Activated T-helper 1 cell treated with Interleukin-2 at 50 U/mL for 16 hours (primary cell): ENCODE results near the gene MID1.

Experiments
- DNase-seq: peaks from one replicate; pipeline ENCODE4 v3.0.0-alpha.2; 2020; ENCODE audit warnings: low read depth

MID1 gene, protein sequence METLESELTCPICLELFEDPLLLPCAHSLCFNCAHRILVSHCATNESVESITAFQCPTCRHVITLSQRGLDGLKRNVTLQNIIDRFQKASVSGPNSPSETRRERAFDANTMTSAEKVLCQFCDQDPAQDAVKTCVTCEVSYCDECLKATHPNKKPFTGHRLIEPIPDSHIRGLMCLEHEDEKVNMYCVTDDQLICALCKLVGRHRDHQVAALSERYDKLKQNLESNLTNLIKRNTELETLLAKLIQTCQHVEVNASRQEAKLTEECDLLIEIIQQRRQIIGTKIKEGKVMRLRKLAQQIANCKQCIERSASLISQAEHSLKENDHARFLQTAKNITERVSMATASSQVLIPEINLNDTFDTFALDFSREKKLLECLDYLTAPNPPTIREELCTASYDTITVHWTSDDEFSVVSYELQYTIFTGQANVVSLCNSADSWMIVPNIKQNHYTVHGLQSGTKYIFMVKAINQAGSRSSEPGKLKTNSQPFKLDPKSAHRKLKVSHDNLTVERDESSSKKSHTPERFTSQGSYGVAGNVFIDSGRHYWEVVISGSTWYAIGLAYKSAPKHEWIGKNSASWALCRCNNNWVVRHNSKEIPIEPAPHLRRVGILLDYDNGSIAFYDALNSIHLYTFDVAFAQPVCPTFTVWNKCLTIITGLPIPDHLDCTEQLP

GRCh38 chrX:10620121-10620699, at the start of gene MID1:
Gene MID1, minus strand, starts transcription at chrX:10620585. Its CDS starts 53,038 bp downstream, at chrX:10567547.
- DNase-seq = no peak

GRCh38 chrX:10667143-10667542, 46.8 kb upstream of the MID1 start:
- no peak for DNase-seq

DNA sequence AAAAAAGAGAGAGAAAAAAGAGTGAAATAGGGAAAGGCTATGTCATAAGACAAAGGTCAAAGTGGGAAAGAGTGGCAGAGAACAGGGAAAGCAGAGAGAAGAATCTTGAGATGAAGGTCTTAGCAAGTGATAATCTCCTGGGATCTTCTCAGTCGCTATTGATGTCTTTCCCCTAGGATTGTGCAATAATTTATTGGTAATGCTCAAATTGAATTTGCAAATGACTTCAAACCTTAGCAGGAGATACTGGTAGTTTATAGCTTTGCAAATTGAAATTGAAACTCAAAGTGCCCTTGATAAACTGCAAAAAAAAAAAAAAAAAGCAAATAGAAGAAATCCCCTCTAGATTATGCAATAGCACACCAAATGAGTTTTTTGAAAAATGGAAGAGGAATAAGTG, 45.7 kb upstream of the MID1 start:
- no peak for DNase-seq

GRCh38 chrX:10665681-10666080, 45.3 kb upstream of the MID1 start:
- DNase-seq = no peak

DNA sequence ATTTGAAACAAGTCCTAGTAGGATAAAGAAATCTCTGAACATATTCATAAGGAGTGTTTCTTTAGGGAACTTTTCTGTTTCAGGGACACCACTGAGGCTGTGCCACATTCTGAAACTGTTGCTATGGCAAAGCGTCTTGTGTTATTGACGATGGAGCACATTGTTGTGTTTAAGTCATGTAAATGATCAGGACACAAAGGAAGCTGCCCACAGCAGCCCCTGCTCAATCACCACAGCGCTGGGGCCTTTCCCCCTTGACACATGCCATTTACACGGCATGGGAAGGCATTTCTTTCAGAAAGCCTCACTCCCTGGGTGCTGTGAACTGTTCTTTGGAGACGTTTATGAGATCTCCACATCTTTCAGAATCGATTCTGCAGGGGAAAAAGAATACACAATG, 39.8 kb upstream of the MID1 start:
- no peak for DNase-seq

GRCh38 chrX:10656214-10656613, 35.8 kb upstream of the MID1 start:
- no peak for DNase-seq

GRCh38 chrX:10654960-10655359, 34.6 kb upstream of the MID1 start:
- DNase-seq = no peak

DNA sequence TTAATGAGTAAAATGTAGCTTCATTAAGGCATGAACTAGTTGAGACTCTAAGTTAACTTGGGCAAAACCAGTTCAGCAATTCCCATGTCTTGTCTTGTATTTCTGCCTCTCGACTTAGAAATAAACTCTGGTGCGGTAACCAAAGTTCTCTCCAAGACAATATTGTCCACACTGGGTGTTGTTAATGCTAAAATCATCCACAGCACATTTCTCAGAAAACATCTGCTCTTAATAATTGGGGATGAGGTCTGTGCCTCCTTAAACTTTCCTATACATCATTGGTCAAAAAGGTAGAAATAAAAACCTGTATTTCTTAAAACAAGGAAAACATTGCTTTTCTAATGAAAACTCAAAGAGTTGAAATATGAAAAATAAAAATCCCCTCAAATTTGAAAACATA, 32.9 kb upstream of the MID1 start:
- DNase-seq = no peak

- no peak for DNase-seq
These were observed 28.9 kb upstream of the MID1 start for GRCh38 chrX:10649265-10649664.

GRCh38 chrX:10648614-10649013, 28.2 kb upstream of the MID1 start:
- DNase-seq = no peak

DNA sequence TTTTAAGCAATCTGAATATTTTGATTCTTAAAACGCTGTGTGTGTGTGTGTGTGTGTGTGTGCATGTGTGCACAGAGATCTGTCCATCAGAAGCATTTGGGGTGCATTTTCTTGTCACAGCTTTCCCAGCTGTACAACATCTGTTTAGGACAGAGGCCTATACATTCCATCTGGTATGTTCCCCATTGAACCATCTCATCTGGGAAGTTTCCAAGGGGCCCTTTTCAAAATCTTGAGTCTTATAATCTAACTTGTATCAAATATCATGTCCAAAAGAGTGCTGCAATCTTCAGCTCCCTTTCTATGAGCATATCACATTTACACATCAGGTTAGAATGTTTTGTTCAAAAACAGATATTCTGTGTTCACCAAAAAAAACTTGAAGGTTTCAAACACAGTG, 16.5 kb upstream of the MID1 start:
- no peak for DNase-seq

GRCh38 chrX:10636337-10636736, 16.0 kb upstream of the MID1 start:
- no peak for DNase-seq

DNA sequence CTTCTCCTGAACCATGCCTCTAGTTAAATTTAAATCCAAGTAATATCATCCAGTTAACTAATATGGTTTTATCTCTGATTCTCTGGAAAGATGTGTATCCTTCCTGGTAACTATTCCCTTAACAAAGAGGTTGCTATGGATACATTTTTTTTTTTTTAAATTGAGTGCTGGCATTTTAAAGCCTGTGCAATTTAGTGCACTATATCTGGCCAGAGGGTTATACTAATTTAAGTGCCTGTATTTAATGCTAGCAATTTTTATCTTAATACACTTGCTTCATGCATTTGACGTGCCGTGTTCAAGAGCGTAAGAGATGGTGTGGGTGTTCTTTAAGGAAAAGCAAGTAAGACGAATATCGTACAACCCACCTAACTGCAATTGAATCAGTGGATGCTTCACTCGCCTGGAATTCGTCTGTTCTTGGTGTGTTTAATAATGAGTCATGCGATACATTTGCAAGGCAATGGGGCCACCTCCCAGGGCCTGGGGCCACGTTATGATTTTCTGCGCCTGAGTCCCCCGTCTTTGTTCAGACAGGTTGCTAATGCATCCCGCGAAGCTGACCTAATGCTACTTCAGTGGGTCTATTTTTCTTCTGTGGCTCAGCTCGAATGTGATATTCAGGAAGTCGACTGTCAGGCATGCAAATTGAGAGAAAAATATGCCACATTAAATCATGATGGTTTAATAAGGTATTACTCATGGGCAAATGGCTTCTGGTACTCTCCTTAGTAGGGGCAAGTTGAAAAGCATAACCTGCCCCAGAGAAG, 14.2 kb upstream of the MID1 start:
- no peak for DNase-seq

GRCh38 chrX:10633722-10634121, 13.3 kb upstream of the MID1 start:
- DNase-seq = no peak

DNA sequence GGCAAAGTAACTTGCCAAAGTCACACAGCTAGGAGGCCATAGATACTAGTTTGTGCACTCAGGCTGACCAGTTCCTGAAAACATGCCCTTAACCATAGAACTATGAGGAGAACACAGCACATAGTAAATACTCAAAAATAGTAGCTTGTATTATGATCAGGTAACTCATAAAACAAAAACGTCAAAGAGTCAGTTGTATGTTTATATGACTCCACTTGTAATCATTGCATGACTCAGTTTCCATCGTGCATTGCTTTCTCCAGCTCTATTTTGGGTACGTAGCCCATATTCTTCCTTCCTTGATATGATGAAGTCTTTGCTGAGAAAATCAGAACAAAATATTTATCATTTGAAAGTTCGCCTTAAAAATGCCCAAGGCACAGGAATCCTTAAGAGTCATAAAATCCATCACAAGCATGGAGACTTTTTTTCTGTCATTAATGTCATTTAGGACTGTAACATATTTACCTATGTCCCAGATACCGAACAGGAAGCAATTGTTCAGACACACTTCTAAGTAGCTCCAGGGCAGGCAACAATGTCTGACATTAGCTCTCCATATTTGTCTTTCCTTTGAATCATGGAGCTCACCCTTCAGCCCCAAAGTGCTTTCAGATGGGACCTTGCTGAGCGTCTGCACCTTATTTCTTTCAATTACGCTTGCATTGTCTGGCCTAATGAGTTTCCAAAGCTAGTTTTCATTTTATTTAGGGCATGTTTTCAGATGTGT, 11.2 kb upstream of the MID1 start:
- no peak for DNase-seq

DNA sequence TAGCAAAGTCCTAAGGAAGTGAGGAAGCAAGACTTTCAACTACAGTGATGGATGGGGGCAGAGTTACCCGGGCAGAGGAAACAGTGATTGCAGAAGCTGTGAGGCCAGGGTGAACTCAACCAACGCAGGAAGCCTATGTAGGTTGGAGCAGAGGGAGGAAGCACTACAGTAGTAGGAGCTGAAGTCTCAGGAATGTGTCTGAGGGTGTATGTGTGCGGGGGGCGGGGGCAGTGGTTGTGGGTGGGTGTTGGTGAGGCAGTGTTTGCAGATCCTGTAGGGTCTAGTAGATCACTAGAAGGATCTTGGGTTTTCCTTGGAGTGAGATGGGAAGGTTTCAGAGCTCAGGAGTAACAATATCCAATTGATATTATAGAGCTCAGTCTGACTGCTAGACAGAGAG, 9.9 kb upstream of the MID1 start:
- DNase-seq = no peak

DNA sequence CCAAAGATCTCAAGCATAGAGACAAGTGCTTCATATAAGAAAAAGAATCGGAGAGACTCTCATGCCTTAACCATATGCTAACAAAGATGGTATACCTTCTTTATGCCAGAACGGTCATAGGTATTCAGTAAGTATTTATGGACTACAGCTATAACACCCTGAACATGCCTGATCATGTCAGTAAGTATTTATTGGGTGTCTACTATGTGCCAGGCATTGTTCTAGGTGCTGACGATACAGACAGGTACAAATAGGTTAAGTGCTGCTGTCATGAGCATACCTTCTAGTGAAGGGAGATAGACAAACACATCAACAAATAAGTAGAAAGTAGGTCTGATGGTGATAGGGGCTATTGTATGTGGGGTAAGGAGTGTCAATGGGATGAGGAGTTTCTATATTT, 9.5 kb upstream of the MID1 start:
- DNase-seq = no peak

GRCh38 chrX:10628906-10629305, 8.5 kb upstream of the MID1 start:
- DNase-seq = no peak

DNA sequence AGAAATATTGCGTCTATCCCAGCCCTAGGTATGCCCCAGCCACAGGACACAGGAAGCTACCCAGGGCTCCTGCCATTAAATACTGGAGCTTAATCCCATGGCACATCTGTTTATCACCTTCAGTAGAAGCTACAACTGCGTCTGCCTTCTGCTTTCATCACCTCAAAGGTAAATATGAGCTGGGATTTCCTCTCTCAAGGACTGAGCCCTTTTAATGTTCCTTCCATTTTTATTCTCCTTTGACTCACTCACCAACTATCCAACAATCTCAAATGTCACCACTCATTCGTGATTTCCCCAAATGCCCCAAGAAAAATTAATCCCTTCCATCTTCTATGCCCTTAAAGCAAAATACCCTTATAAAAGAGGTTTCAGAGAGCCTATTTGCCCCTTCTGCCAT, 1.8 kb upstream of the MID1 start:
- DNase-seq = no peak

DNA sequence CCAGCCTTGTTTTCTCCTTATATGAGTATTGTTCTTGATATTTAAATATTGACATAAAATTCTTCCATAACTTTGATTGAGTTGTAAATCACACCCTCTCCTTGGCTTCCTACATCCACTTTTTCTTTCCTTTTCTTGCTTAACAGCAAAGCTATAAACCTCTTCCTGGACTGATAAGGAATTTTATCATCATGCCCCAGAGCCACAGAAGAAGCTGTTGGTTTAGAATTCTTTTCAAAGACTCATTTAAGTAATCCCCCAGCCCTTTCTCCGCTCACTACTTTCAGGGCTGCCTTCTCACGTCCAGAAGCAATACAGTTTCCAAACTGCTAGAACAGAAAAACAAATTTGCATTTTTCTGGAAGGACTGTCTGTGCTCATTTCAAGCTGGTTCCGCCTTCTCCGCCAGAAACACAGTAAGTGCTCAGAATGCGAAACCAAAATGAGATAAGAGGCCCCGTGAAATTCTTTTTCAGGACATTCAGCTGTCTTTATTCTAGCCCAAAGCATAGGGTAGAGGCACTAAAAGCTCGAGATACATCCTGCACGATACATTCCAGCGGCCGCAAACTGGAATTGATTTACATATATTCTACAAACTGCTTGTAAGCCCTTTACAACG, 849 bp downstream of the MID1 start:
- DNase-seq = no peak

- no peak for DNase-seq
These were observed 1.4 kb downstream of the MID1 start for GRCh38 chrX:10618961-10619360.

DNA sequence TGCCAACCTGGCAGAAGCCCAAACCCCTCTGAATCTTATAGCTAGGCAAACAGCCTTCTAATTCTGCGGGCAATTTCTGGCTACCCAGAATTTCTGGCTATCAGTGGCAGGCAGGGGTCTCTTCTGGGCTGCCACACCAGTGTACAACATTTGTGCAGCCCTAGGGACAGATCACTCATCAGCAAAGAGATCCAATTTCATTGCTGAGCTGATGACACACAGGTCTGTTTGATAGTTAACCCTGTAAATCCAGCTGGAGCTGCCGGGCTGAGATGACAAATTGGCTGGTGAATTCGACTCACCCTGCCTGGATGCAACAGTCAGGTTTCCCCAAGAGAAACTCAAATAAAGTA, 2.4 kb downstream of the MID1 start:
- no peak for DNase-seq
